Tibial nerve (tissue), 4 donors: ENCODE data around the gene ITPK1.

Experiments used
- CTCF ChIP-seq, 5 experiments: fragments of 200-600 bp in 3 of 5; fragments of 450-650 bp in 2 of 5; sonication (generic) in 3 of 5; IDR thresholded peaks; one replicate each; pipeline ENCODE4 v1.5.1; 2016 to 2019; ENCODE audit warnings: antibody characterized with exemption in 5 of 5, mild to moderate bottlenecking in 3 of 5, moderate library complexity in 2 of 5
- EP300 ChIP-seq, 2 donors: sonication (generic); formaldehyde crosslinking; IDR thresholded peaks; one replicate each; pipeline ENCODE4 v1.6.1; 2017; ENCODE audit warnings: antibody characterized with exemption in 2 of 2, mild to moderate bottlenecking in 1 of 2
- POLR2A ChIP-seq, 2 donors: fragments of 450-650 bp; IDR thresholded peaks; one replicate each; pipeline ENCODE4 v1.6.1; 2017; ENCODE audit warnings: antibody characterized with exemption in 2 of 2, mild to moderate bottlenecking in 2 of 2, moderate library complexity in 2 of 2

DNA sequence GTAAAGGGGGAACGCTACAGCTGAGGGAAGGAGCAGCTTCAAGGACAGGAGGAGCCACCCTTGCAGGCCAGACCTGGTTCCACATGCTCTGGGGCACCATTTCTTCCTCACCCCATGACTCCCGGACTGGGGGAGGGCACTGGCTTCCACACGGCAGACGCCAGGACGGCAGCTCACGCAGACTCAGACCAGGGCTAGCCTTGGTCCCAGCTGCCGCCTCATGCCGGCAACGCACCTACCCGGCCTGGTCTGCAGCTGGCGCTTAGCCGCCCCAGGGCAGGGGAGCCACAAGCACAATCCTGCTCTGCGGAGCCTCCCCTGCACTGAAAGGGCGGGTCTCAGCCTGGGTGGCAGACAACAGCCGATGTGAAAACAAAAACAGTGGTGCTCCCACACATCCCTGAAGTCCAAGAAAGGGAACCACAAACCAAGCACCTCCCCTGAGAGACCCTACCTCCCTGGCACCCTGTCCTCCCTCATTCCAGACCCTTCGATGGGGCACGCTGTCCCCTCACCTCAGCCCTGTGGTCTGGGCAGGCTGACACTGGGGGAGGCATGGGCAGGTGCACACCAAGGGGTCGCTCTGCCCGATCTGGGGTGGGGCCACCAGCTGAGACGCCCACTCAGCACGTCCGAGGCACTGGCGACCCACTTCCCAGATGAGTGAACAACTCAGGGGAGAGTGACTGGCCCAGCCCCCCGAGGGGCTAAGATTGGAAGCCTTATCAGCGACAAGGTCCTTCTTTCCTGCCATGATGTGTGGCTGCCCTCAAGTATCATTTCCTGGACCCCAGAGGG, 127.8 kb downstream of the ITPK1 start:
- TF ChIP-seq POLR2A (IDR thresholded peaks at IDR 0.05) (no peak), CTCF (IDR thresholded peaks at IDR 0.05) (no peak), EP300 (IDR thresholded peaks at IDR 0.05) (no peak)
